H9 (cell line): ENCODE measurements around the gene TK1. TPM values are rescaled to one million over a fixed set of nuclear protein-coding genes. Genes with fewer than 3 reads are reported as not detected.

Experiments
- DNase-seq: peaks from one replicate; pipeline ENCODE4 v3.0.0-alpha.2; 2017
- H2AFZ ChIP-seq: one replicate; pipeline ENCODE4 v1.6.1; 2013; ENCODE audit warnings: mild to moderate bottlenecking, low read length, control low read depth, moderate library complexity
- H2AK5ac ChIP-seq: 2 replicates; pipeline ENCODE4 v1.6.1; 2013; ENCODE audit warnings: low read length, control low read depth, mixed read lengths; ENCODE audit not compliant: insufficient read length
- H2BK120ac ChIP-seq: one replicate; pipeline ENCODE4 v1.6.1; 2013; ENCODE audit warnings: low read depth, mild to moderate bottlenecking, low read length, control low read depth, inconsistent platforms; ENCODE audit not compliant: poor library complexity, severe bottlenecking
- H2BK12ac ChIP-seq: 2 replicates; pipeline ENCODE4 v1.6.1; 2013; ENCODE audit warnings: low read length, control low read depth, mixed read lengths, low read depth; ENCODE audit not compliant: insufficient read length
- H2BK15ac ChIP-seq: 2 replicates; pipeline ENCODE4 v1.6.1; 2013; ENCODE audit warnings: low read depth, low read length, control low read depth
- H2BK20ac ChIP-seq: one replicate; pipeline ENCODE4 v1.6.1; 2013; ENCODE audit warnings: low read depth, mild to moderate bottlenecking, low read length, control low read depth, inconsistent platforms; ENCODE audit not compliant: poor library complexity, severe bottlenecking
- H2BK5ac ChIP-seq: 2 replicates; pipeline ENCODE4 v1.6.1; 2013; ENCODE audit warnings: low read length, control low read depth, mixed read lengths; ENCODE audit not compliant: insufficient read length
- H3K14ac ChIP-seq: 2 replicates; pipeline ENCODE4 v1.6.1; 2013; ENCODE audit warnings: low read length, control low read depth; ENCODE audit not compliant: insufficient read depth
- H3K18ac ChIP-seq: 2 replicates; pipeline ENCODE4 v1.6.1; 2013; ENCODE audit warnings: low read depth, mild to moderate bottlenecking, mixed read lengths, low read length, control low read depth; ENCODE audit not compliant: insufficient read length
- H3K23ac ChIP-seq: 2 replicates; pipeline ENCODE4 v1.6.1; 2013; ENCODE audit warnings: low read length, control low read depth, mixed read lengths, low read depth; ENCODE audit not compliant: insufficient read length
- H3K23me2 ChIP-seq: 2 replicates; pipeline ENCODE4 v1.6.1; 2013; ENCODE audit warnings: low read depth, mild to moderate bottlenecking, mixed read lengths, low read length, control low read depth; ENCODE audit not compliant: insufficient read length, poor library complexity, severe bottlenecking
- H3K27ac ChIP-seq: 2 replicates; pipeline ENCODE4 v1.5.1; 2013; ENCODE audit warnings: low read length, control low read depth, mixed read lengths, low read depth; ENCODE audit not compliant: insufficient read length
- H3K27me3 ChIP-seq: 2 replicates; pipeline ENCODE4 v1.6.1; 2013; ENCODE audit warnings: low read length, control low read depth, inconsistent platforms; ENCODE audit not compliant: insufficient read depth
- H3K4ac ChIP-seq: 2 replicates; pipeline ENCODE4 v1.6.1; 2013; ENCODE audit warnings: low read depth, mild to moderate bottlenecking, control low read depth, inconsistent platforms, low read length, moderate library complexity
- H3K4me1 ChIP-seq: 2 replicates; pipeline ENCODE4 v1.6.1; 2013; ENCODE audit warnings: low read length, control low read depth, inconsistent platforms; ENCODE audit not compliant: insufficient read depth
- H3K4me2 ChIP-seq: 2 replicates; pipeline ENCODE4 v1.6.1; 2013; ENCODE audit warnings: low read length, control low read depth, mixed read lengths; ENCODE audit not compliant: insufficient read length, insufficient read depth
- H3K56ac ChIP-seq: 2 replicates; pipeline ENCODE4 v1.6.1; 2013; ENCODE audit warnings: low read depth, mild to moderate bottlenecking, mixed read lengths, low read length, control low read depth; ENCODE audit not compliant: insufficient read length
- H3K79me1 ChIP-seq: 2 replicates; pipeline ENCODE4 v1.6.1; 2013; ENCODE audit warnings: low read depth, mild to moderate bottlenecking, moderate library complexity, low read length, control low read depth, inconsistent platforms; ENCODE audit not compliant: insufficient read depth, poor library complexity, severe bottlenecking
- H3K79me2 ChIP-seq: 2 replicates; pipeline ENCODE4 v1.6.1; 2013; ENCODE audit warnings: low read length, control low read depth, inconsistent platforms; ENCODE audit not compliant: insufficient read depth
- H3K9ac ChIP-seq: 2 replicates; pipeline ENCODE4 v1.6.1; 2013; ENCODE audit warnings: low read length, control low read depth, mixed read lengths; ENCODE audit not compliant: insufficient read length; ENCODE audit errors: extremely low read depth
- H3K9me3 ChIP-seq: one replicate; pipeline ENCODE4 v1.6.1; 2013; ENCODE audit warnings: low read depth, low read length, inconsistent platforms; ENCODE audit not compliant: control insufficient read depth
- H3T11ph ChIP-seq: one replicate; pipeline ENCODE4 v1.6.1; 2013; ENCODE audit warnings: mild to moderate bottlenecking, low read length, control low read depth, inconsistent platforms
- H4K20me1 ChIP-seq: one replicate; pipeline ENCODE4 v1.6.1; 2013; ENCODE audit not compliant: control insufficient read depth, insufficient read length, insufficient read depth
- H4K5ac ChIP-seq: 2 replicates; pipeline ENCODE4 v1.6.1; 2013; ENCODE audit warnings: low read depth, mild to moderate bottlenecking, mixed read lengths, low read length, control low read depth; ENCODE audit not compliant: insufficient read length
- H4K8ac ChIP-seq: replicated peaks from 2 replicates; pipeline ENCODE4 v1.6.1; 2013; ENCODE audit warnings: low read length, control low read depth, mixed read lengths, low read depth; ENCODE audit not compliant: insufficient read length
- H4K91ac ChIP-seq: 2 replicates; pipeline ENCODE4 v1.6.1; 2013; ENCODE audit warnings: low read depth, mild to moderate bottlenecking, moderate library complexity, mixed read lengths, low read length, control low read depth; ENCODE audit not compliant: insufficient read length
- H3K27ac Mint-ChIP-seq, 3 experiments: 2 replicates in 2 of 3; 3 replicates in 1 of 3; pipeline ENCODE4 v1.8.0; 2020 to 2021; ENCODE audit warnings: mixed read lengths in 3 of 3, mild to moderate bottlenecking in 1 of 3, moderate library complexity in 1 of 3
- H3K27me3 Mint-ChIP-seq: 2 replicates; pipeline ENCODE4 v1.8.0; 2021; ENCODE audit warnings: low read depth, mild to moderate bottlenecking, moderate library complexity, mixed read lengths
- H3K36me3 Mint-ChIP-seq, 3 experiments: 2 replicates in 2 of 3; 3 replicates in 1 of 3; pipeline ENCODE4 v1.8.0; 2020 to 2021; ENCODE audit warnings: low read depth in 3 of 3, mixed read lengths in 3 of 3; ENCODE audit not compliant: insufficient read depth in 1 of 3
- H3K4me1 Mint-ChIP-seq, 2 experiments: 2 replicates each; pipeline ENCODE4 v1.8.0; 2020; ENCODE audit warnings: mixed read lengths in 2 of 2
- H3K4me3 Mint-ChIP-seq, 2 experiments: 2 replicates in 1 of 2; 3 replicates in 1 of 2; pipeline ENCODE4 v1.8.0; 2020 to 2021; ENCODE audit warnings: mild to moderate bottlenecking in 2 of 2, mixed read lengths in 2 of 2, moderate library complexity in 1 of 2
- H3K9me3 Mint-ChIP-seq, 2 experiments: 2 replicates in 1 of 2; 3 replicates in 1 of 2; pipeline ENCODE4 v1.8.0; 2020; ENCODE audit warnings: mild to moderate bottlenecking in 2 of 2, mixed read lengths in 2 of 2, moderate library complexity in 1 of 2
- WGBS: extraction: QIAGEN DNeasy Blood & Tissue Kit; methylation state at CpG from one replicate; pipeline ENCODE4 v1.1.7; 2013; ENCODE audit warnings: missing lambda C conversion rate, low lambda C conversion rate, mixed read lengths; ENCODE audit not compliant: insufficient read length; ENCODE audit errors: extremely low coverage; 5-methylcytosine and 5-hydroxymethylcytosine counted together
- total RNA-seq: library from RNA; stranded (reverse); gene quantifications from 2 replicates; pipeline ENCODE4 v1.2.1, GENCODE V29; 2021
- TF ChIP-seq, protein P1 (sequence below): fragments of 200-600 bp; sonication (generic); conservative IDR thresholded peaks from 3 replicates; pipeline ENCODE4 v1.8.0; 2021; ENCODE audit warnings: antibody characterized with exemption, mild to moderate bottlenecking

TK1 gene
- total RNA-seq, 1 experiment from 2014 or later, result 95.8 TPM

DNA sequence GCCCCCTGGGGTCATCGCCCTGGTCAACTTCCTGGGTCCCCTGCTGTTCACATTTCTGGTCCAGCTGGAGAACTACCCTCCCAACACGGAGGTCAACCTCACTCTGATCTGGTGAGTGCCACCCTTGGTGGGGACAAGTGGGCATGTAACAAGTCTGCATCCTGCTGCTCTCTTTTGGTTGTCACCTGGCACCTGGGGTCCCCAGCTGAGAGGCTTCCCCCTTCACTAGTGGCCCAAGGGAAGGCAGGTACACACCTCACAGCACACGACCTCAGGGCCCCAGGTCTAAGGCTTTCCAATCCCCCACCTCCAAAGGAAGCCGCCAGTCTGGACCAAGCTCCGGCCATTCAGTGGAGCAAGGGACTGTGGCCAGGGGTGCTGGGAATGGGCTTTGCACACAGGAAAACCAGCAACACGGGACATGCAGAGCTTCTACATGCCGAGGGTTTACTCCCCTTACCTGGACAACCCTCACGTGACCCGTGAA, 51.9 kb downstream of the TK1 start:
- H3K9me3 Mint-ChIP-seq, result no peaks in the 10 kb centered on the region; a peak in 1 of 5 replicates

More for the DNA sequence above, 51.9 kb downstream of the TK1 start:
- Mint-ChIP-seq H3K4me3 (no peak overlapping the region; a peak in 1 of 5 replicates), H3K27me3 (peaks cover 23% of the 10 kb centered on the region), H3K27ac (no peak overlapping the region), H3K36me3 (no peaks in the 10 kb centered on the region), H3K4me1 (peaks cover 17 to 26% of the 10 kb centered on the region in 2 experiments)
- no peak overlapping the region for H2BK120ac ChIP-seq
- H3K14ac ChIP-seq, result no peak overlapping the region
- no peak overlapping the region for H3K18ac ChIP-seq
- H3K23ac ChIP-seq, result no peak overlapping the region
- H3K4ac ChIP-seq, result no peak overlapping the region
- no peak overlapping the region for H3K56ac ChIP-seq
- H3K27ac ChIP-seq, result no peak overlapping the region
- no peak overlapping the region for H2BK12ac ChIP-seq
- H3K4me1 ChIP-seq, result peaks cover 6% of the 10 kb centered on the region; the same call in 1 of the 2 replicates
- H3K79me1 ChIP-seq, result no peaks in the 10 kb centered on the region
- H3T11ph ChIP-seq, result no peak overlapping the region
- H4K5ac ChIP-seq, result no peak overlapping the region
- no peak overlapping the region for H2AK5ac ChIP-seq
- no peak overlapping the region for H2BK20ac ChIP-seq
- no peak overlapping the region for H2AFZ ChIP-seq
- no peaks in the 10 kb centered on the region for H3K9me3 ChIP-seq
- TF ChIP-seq, protein P1, sequence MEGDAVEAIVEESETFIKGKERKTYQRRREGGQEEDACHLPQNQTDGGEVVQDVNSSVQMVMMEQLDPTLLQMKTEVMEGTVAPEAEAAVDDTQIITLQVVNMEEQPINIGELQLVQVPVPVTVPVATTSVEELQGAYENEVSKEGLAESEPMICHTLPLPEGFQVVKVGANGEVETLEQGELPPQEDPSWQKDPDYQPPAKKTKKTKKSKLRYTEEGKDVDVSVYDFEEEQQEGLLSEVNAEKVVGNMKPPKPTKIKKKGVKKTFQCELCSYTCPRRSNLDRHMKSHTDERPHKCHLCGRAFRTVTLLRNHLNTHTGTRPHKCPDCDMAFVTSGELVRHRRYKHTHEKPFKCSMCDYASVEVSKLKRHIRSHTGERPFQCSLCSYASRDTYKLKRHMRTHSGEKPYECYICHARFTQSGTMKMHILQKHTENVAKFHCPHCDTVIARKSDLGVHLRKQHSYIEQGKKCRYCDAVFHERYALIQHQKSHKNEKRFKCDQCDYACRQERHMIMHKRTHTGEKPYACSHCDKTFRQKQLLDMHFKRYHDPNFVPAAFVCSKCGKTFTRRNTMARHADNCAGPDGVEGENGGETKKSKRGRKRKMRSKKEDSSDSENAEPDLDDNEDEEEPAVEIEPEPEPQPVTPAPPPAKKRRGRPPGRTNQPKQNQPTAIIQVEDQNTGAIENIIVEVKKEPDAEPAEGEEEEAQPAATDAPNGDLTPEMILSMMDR, result no peak
- H2BK15ac ChIP-seq, result no peak overlapping the region
- no peaks in the 10 kb centered on the region for H4K20me1 ChIP-seq
- H3K79me2 ChIP-seq, result no peaks in the 10 kb centered on the region
- H3K27me3 ChIP-seq, result no peaks in the 10 kb centered on the region; the same call in 1 of the 2 replicates
- DNase-seq, result no peak
- H4K91ac ChIP-seq, result no peak overlapping the region
- no peak overlapping the region for H3K9ac ChIP-seq
- no peak overlapping the region for H4K8ac ChIP-seq
- H3K4me2 ChIP-seq, result no peak overlapping the region
- WGBS, result no CpG with 5 or more reads among the region's 9 CpGs
- no peak overlapping the region for H2BK5ac ChIP-seq
- H3K23me2 ChIP-seq, result no peaks in the 10 kb centered on the region
